Endothelial cell of umbilical vein (primary cell): ENCODE measurements around the gene MCM3AP. TPM values are rescaled to one million over a fixed set of nuclear protein-coding genes. Genes with fewer than 3 reads are reported as not detected.

Source experiments
- BruUV-seq: library from RNA; stranded (reverse); fragments of 400-500 nt; replicated peaks from 2 replicates; lab custom pipeline; 2021; lab: Mats Ljungman, UMichigan
- CTCF ChIA-PET: fragments of 300-600, 350-600 bp; sonication (Branson Sonifier 250); formaldehyde crosslinking; loops from one replicate; lab custom pipeline; 2021; ENCODE audit warnings: antibody characterized with exemption, inconsistent platforms; lab: Charles Lee
- POLR2A ChIA-PET: fragments of 300-600, 350-600 bp; sonication (Branson Sonifier 250); formaldehyde crosslinking; loops from one replicate; lab custom pipeline; 2021; ENCODE audit warnings: antibody characterized with exemption, inconsistent platforms; lab: Charles Lee
- DNase-seq: peaks from one replicate; pipeline ENCODE4 v3.0.0-alpha.2; 2011; ENCODE audit warnings: low read depth, low spot score
- FAIRE-seq: peaks from 2 replicates; lab custom pipeline; 2011; peaks lifted over from hg19 to GRCh38; lab: Jason Lieb, UNC
- H2AFZ ChIP-seq: 2 replicates; pipeline ENCODE4 v1.6.0; 2012; ENCODE audit warnings: low read depth, low read length, control low read depth, inconsistent platforms
- H3K27ac ChIP-seq: 2 replicates; pipeline ENCODE4 v1.5.1; 2011; ENCODE audit warnings: low read depth, mild to moderate bottlenecking, control low read depth, low read length, moderate library complexity; ENCODE audit not compliant: insufficient read depth
- H3K27me3 ChIP-seq, 2 experiments: 2 replicates each; pipeline versions ENCODE4 v1.6.0 to v1.6.1; 2011; ENCODE audit warnings: low read length in 2 of 2, mixed read lengths in 1 of 2; ENCODE audit not compliant: control insufficient read depth in 2 of 2, insufficient read depth in 2 of 2
- H3K36me3 ChIP-seq, 2 experiments: 2 replicates in 1 of 2; 3 replicates in 1 of 2; pipeline ENCODE4 v1.5.1; 2011; ENCODE audit warnings: low read length in 2 of 2, mild to moderate bottlenecking in 1 of 2, moderate library complexity in 1 of 2; ENCODE audit not compliant: control insufficient read depth in 2 of 2, insufficient read depth in 2 of 2; ENCODE audit errors: extremely low read depth in 1 of 2
- H3K4me1 ChIP-seq: 3 replicates; pipeline ENCODE4 v1.5.1; 2011; ENCODE audit warnings: mild to moderate bottlenecking, low read length; ENCODE audit not compliant: control insufficient read depth, insufficient read depth; ENCODE audit errors: extremely low read depth
- H3K4me2 ChIP-seq: 2 replicates; pipeline ENCODE4 v1.6.1; 2011; ENCODE audit warnings: low read length, control low read depth, mixed read lengths; ENCODE audit not compliant: insufficient read depth
- H3K4me3 ChIP-seq, 3 experiments: fragments of 200-600 bp in 1 of 3; sonication (generic), shearing (Covaris generic) in 1 of 3; replicated peaks in 1 of 3; 2 replicates each; pipeline ENCODE4 v1.5.1; 2011 to 2016; ENCODE audit warnings: control low read depth in 3 of 3, low read length in 3 of 3, mild to moderate bottlenecking in 2 of 3, inconsistent platforms in 1 of 3, low read depth in 1 of 3, moderate library complexity in 1 of 3; ENCODE audit not compliant: insufficient read depth in 1 of 3
- H3K79me2 ChIP-seq: 2 replicates; pipeline ENCODE4 v1.6.0; 2012; ENCODE audit warnings: low read length, inconsistent platforms; ENCODE audit not compliant: control insufficient read depth, insufficient read depth
- H3K9ac ChIP-seq: replicated peaks from 2 replicates; pipeline ENCODE3; 2011; ENCODE audit warnings: low read length, control low read depth; ENCODE audit not compliant: insufficient read depth; ENCODE audit errors: extremely low read depth
- H3K9me1 ChIP-seq: replicated peaks from 3 replicates; pipeline ENCODE4 v1.6.0; 2011; ENCODE audit warnings: mild to moderate bottlenecking, low read length; ENCODE audit not compliant: control insufficient read depth, insufficient read depth; ENCODE audit errors: extremely low read depth
- H3K9me3 ChIP-seq: replicated peaks from 2 replicates; pipeline ENCODE4 v1.5.1; 2012; ENCODE audit warnings: low read length, inconsistent platforms; ENCODE audit not compliant: control insufficient read depth, insufficient read depth
- H4K20me1 ChIP-seq: replicated peaks from 2 replicates; pipeline ENCODE3; 2011; ENCODE audit warnings: mild to moderate bottlenecking, low read length; ENCODE audit not compliant: control insufficient read depth, insufficient read depth; ENCODE audit errors: extremely low read depth
- EZH2 ChIP-seq: IDR thresholded peaks from 2 replicates; pipeline ENCODE4 v1.6.1; 2012; ENCODE audit warnings: borderline replicate concordance, low read depth, mild to moderate bottlenecking, moderate library complexity, low read length, inconsistent platforms; ENCODE audit not compliant: severe bottlenecking
- FOS ChIP-seq: IDR thresholded peaks from 2 replicates; pipeline ENCODE4 v1.6.1; 2011; ENCODE audit warnings: mild to moderate bottlenecking, low read length, moderate library complexity, borderline replicate concordance; ENCODE audit not compliant: insufficient read depth
- GATA2 ChIP-seq: IDR thresholded peaks from 2 replicates; pipeline ENCODE4 v1.7.0; 2011; ENCODE audit warnings: low read depth, mild to moderate bottlenecking, moderate library complexity, mixed read lengths, low read length; ENCODE audit not compliant: insufficient read length, insufficient read depth
- JUN ChIP-seq: IDR thresholded peaks from 2 replicates; pipeline ENCODE4 v1.6.1; 2011; ENCODE audit warnings: borderline replicate concordance, low read depth; ENCODE audit not compliant: insufficient read length, insufficient read depth
- MYC ChIP-seq: IDR thresholded peaks from one replicate; pipeline ENCODE4 v1.6.1; 2011; ENCODE audit warnings: mild to moderate bottlenecking, low read depth, low read length
- POLR2A ChIP-seq: IDR thresholded peaks from 2 replicates; pipeline ENCODE4 v1.6.1; 2012; ENCODE audit warnings: low read depth, mild to moderate bottlenecking, control low read depth, low read length
- POLR2AphosphoS5 ChIP-seq: IDR thresholded peaks from 2 replicates; pipeline ENCODE4 v1.6.1; 2012; ENCODE audit warnings: low read depth, mild to moderate bottlenecking, control low read depth, low read length, moderate library complexity; ENCODE audit not compliant: insufficient read depth
- dilution Hi-C: fragments of 300-500 bp; cut with MboI; formaldehyde crosslinking; loops from one replicate; pipeline ENCODE4 v1.15.0; 2019; ENCODE audit warnings: low sequenced_read_pairs; ENCODE audit not compliant: extremely low pct_ligation_motif_present
- intact Hi-C: fragments of 100-400 bp; cut with micrococcal nuclease; formaldehyde crosslinking; loops from one replicate; pipeline ENCODE4 v1.10.0; 2022
- polyA plus RNA-seq, 4 experiments: library from polyadenylated mRNA; depleted of rRNA in 3 of 4; stranded (reverse) in 3 of 4; unstranded in 1 of 4; fragments of >200 nt; gene quantifications; 2 replicates each; pipeline versions ENCODE4 v1.2.1 to v1.2.3, GENCODE V29; 2011 to 2012; ENCODE audit warnings: missing spikeins in 1 of 4
- total RNA-seq: library from RNA; stranded (reverse); gene quantifications from 2 replicates; pipeline ENCODE4 v1.2.3, GENCODE V29; 2021
- TF ChIP-seq, protein P1 (sequence below): IDR thresholded peaks from 2 replicates; pipeline ENCODE4 v1.6.1; 2011; ENCODE audit not compliant: insufficient read depth, insufficient read length
- TF ChIP-seq, protein P2 (sequence below), 2 donors: IDR thresholded peaks; 1 replicate in 1 of 2; 2 replicates in 1 of 2; pipeline ENCODE4 v1.5.1; 2011; ENCODE audit warnings: low read length in 2 of 2, mild to moderate bottlenecking in 2 of 2, moderate library complexity in 2 of 2, control low read depth in 1 of 2, inconsistent platforms in 1 of 2, low read depth in 1 of 2; ENCODE audit not compliant: insufficient read depth in 1 of 2; ENCODE audit errors: extremely low read depth in 1 of 2

MCM3AP gene
- total and polyA plus RNA-seq, 2 donors (not counting 3 experiments of a cell fraction or from before 2014, with no cell fraction given): 37.9 to 115 TPM

DNA sequence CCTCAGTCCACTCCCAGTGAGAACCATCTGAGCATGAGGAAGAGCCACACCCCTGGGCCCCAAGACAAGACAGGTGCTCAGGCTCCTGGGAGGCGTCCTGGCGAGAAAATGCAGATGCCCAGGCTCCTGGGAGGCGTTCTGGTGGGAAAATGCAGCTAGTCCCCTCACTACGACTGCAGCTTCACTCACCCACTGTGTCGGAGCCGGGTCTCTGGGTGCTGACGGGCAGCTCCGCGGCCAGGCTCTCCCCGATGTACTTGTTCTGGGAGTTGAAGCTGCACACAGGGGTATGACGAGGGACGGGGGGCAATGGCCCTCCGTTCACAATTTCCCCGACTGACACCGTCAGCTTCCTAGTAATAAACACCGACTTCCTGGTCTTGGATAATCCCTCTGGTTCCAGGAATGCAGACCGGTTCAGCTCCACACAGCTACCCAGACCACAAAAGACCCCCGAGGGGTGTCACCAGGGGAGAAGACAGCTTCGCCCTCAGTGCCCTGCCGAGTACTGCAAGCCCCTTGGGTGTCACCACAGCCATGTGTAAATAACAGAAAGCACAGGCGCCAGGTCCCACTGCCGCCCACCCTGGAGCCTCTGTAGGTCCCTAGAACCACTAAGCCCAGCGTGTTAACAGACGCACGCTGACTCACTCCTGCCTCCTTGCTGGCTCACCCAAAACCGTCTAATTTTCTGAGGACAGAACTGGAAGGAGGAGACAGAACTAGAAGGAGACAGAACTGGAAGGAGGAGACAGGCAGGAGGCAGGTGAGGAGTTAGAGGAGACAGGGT is 19.5 kb downstream of the MCM3AP start:
- Histone ChIP-seq H3K4me1 (no peaks in the 10 kb centered on the region), H3K9me1 (no peaks in the 10 kb centered on the region), H4K20me1 (no peaks in the 10 kb centered on the region), H3K36me3 (peaks cover 26 to 51% of the 10 kb centered on the region in 2 experiments), H3K9ac (no peak overlapping the region), H3K27me3 (no peaks in the 10 kb centered on the region), H2AFZ (no peak overlapping the region), H3K9me3 (no peaks in the 10 kb centered on the region), H3K27ac (no peak overlapping the region), H3K4me3 (no peak overlapping the region), H3K4me2 (no peak overlapping the region), H3K79me2 (no peaks in the 10 kb centered on the region)
- FAIRE-seq: no peak
- TF ChIP-seq EZH2 (no peak), MYC (no peak)
- TF ChIP-seq, protein P1, sequence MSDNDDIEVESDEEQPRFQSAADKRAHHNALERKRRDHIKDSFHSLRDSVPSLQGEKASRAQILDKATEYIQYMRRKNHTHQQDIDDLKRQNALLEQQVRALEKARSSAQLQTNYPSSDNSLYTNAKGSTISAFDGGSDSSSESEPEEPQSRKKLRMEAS: no peak
- dilution Hi-C loops: no loop called here
- ChIA-PET CTCF (no interaction called here), POLR2A (no interaction called here)
- BruUV-seq: no TSS peak
- intact Hi-C loops: no loop called here
- no peak for DNase-seq

DNA sequence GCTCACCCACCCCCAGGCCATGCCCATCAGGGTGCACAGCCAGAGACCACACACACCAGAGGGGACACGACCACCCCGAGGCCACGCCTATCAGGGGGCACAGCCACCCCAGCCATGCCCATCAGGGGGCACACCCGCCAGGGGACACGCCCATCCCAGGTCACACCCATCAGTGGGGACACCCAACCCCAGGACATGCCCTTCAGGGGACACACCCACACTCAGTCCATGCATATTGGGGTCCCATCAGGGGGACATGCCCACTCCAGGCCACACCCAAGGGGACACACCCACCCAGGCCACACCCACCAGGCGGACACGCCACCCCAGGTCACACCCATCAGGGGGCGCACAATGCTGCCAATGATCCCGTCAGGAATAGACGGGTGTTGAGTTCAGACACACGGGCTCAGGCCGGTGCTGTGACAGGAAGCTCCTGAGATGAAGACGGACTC is 20.7 kb downstream of the MCM3AP start:
- Histone ChIP-seq H3K27ac (no peak overlapping the region), H3K9me3 (no peaks in the 10 kb centered on the region), H3K36me3 (peaks cover 27 to 55% of the 10 kb centered on the region in 2 experiments), H3K27me3 (no peaks in the 10 kb centered on the region), H3K79me2 (no peaks in the 10 kb centered on the region), H3K4me2 (no peak overlapping the region), H4K20me1 (no peaks in the 10 kb centered on the region), H3K4me3 (no peak overlapping the region), H2AFZ (no peak overlapping the region), H3K9me1 (no peaks in the 10 kb centered on the region), H3K4me1 (no peaks in the 10 kb centered on the region), H3K9ac (no peak overlapping the region)
- POLR2A ChIA-PET: no interaction called here
- TF ChIP-seq POLR2AphosphoS5 (no peak), FOS (no peak), MYC (no peak), EZH2 (no peak), JUN (no peak), GATA2 (no peak), POLR2A (no peak)
- TF ChIP-seq, protein P2, sequence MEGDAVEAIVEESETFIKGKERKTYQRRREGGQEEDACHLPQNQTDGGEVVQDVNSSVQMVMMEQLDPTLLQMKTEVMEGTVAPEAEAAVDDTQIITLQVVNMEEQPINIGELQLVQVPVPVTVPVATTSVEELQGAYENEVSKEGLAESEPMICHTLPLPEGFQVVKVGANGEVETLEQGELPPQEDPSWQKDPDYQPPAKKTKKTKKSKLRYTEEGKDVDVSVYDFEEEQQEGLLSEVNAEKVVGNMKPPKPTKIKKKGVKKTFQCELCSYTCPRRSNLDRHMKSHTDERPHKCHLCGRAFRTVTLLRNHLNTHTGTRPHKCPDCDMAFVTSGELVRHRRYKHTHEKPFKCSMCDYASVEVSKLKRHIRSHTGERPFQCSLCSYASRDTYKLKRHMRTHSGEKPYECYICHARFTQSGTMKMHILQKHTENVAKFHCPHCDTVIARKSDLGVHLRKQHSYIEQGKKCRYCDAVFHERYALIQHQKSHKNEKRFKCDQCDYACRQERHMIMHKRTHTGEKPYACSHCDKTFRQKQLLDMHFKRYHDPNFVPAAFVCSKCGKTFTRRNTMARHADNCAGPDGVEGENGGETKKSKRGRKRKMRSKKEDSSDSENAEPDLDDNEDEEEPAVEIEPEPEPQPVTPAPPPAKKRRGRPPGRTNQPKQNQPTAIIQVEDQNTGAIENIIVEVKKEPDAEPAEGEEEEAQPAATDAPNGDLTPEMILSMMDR (IDR thresholded peaks at IDR 0.05; ENCODE audit: extremely low read depth in 1 of 2, insufficient read depth in 1 of 2, low read depth in 1 of 2, low read length in 2 of 2): no peak
- TF ChIP-seq, protein P1: no peak
- intact Hi-C loops (no loop called here), dilution Hi-C loops (no loop called here)
- no TSS peak for BruUV-seq
- DNase-seq (no peak), FAIRE-seq (no peak)
- CTCF ChIA-PET: no interaction called here
